Panc1 (cell line): Measurements from ENCODE around the gene SYNE1.

Source experiments
- POLR2AphosphoS5 ChIP-seq: IDR thresholded peaks from 2 replicates; pipeline ENCODE4 v1.6.1; 2012; ENCODE audit warnings: mild to moderate bottlenecking, low read depth, low read length, moderate library complexity
- SIN3A ChIP-seq: IDR thresholded peaks from 2 replicates; pipeline ENCODE4 v1.6.1; 2012; ENCODE audit warnings: low read depth, mild to moderate bottlenecking, low read length, moderate library complexity, borderline replicate concordance; ENCODE audit not compliant: insufficient read depth
- TCF7L2 ChIP-seq: IDR thresholded peaks from 2 replicates; pipeline ENCODE4 v1.6.1; 2011; ENCODE audit warnings: mild to moderate bottlenecking, low read depth, low read length, inconsistent platforms
- TF ChIP-seq, protein P1 (sequence below): fragments of 450-650 bp; IDR thresholded peaks from 2 replicates; pipeline ENCODE4 v1.5.1; 2017; ENCODE audit warnings: mild to moderate bottlenecking
- TF ChIP-seq, protein P2 (sequence below), 2 experiments: IDR thresholded peaks; 2 replicates each; pipeline ENCODE4 v1.6.1; 2011 to 2012; ENCODE audit warnings: low read depth in 2 of 2, control low read depth in 1 of 2, low read length in 1 of 2, mild to moderate bottlenecking in 1 of 2, moderate library complexity in 1 of 2; ENCODE audit not compliant: insufficient read depth in 1 of 2

DNA sequence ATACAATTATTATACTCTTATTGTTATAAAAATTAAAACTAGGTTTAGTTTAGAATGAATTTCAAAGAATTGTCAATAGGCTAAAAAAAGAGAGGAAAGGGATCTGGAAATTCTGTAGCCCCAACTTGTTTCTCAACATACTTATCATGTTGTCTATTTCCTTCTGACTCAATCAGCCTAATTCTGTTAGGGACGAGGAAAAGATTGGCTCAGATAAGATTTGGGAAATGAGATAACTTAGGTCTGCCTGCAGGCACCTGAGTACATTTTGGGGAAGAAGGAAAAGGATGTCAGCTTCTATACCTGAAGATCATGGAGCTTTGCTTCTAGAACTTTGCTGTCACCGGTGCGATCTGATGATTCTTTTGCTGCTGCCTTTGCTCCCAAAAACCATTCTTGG is 238.8 kb downstream of the SYNE1 start:
- TF ChIP-seq, protein P1, sequence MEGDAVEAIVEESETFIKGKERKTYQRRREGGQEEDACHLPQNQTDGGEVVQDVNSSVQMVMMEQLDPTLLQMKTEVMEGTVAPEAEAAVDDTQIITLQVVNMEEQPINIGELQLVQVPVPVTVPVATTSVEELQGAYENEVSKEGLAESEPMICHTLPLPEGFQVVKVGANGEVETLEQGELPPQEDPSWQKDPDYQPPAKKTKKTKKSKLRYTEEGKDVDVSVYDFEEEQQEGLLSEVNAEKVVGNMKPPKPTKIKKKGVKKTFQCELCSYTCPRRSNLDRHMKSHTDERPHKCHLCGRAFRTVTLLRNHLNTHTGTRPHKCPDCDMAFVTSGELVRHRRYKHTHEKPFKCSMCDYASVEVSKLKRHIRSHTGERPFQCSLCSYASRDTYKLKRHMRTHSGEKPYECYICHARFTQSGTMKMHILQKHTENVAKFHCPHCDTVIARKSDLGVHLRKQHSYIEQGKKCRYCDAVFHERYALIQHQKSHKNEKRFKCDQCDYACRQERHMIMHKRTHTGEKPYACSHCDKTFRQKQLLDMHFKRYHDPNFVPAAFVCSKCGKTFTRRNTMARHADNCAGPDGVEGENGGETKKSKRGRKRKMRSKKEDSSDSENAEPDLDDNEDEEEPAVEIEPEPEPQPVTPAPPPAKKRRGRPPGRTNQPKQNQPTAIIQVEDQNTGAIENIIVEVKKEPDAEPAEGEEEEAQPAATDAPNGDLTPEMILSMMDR: no peak
- TF ChIP-seq, protein P2, sequence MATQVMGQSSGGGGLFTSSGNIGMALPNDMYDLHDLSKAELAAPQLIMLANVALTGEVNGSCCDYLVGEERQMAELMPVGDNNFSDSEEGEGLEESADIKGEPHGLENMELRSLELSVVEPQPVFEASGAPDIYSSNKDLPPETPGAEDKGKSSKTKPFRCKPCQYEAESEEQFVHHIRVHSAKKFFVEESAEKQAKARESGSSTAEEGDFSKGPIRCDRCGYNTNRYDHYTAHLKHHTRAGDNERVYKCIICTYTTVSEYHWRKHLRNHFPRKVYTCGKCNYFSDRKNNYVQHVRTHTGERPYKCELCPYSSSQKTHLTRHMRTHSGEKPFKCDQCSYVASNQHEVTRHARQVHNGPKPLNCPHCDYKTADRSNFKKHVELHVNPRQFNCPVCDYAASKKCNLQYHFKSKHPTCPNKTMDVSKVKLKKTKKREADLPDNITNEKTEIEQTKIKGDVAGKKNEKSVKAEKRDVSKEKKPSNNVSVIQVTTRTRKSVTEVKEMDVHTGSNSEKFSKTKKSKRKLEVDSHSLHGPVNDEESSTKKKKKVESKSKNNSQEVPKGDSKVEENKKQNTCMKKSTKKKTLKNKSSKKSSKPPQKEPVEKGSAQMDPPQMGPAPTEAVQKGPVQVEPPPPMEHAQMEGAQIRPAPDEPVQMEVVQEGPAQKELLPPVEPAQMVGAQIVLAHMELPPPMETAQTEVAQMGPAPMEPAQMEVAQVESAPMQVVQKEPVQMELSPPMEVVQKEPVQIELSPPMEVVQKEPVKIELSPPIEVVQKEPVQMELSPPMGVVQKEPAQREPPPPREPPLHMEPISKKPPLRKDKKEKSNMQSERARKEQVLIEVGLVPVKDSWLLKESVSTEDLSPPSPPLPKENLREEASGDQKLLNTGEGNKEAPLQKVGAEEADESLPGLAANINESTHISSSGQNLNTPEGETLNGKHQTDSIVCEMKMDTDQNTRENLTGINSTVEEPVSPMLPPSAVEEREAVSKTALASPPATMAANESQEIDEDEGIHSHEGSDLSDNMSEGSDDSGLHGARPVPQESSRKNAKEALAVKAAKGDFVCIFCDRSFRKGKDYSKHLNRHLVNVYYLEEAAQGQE (IDR thresholded peaks at IDR 0.05; ENCODE audit: insufficient read depth in 1 of 2, low read depth in 2 of 2, low read length in 1 of 2): no peak
- TF ChIP-seq TCF7L2 (no peak), POLR2AphosphoS5 (no peak), SIN3A (no peak)
